GM19023 (cell line): ENCODE data around the gene CFH.
"Not testable (repeated sequence)": the region's sequence is repeated elsewhere in the genome, so short reads cannot be mapped to it uniquely, and the experiment has no call there.

Source experiments
- ATAC-seq: cut with Tn5 transposase; IDR thresholded peaks from one replicate; pipeline ENCODE4 v1.9.1; 2021; ENCODE audit warnings: mild to moderate bottlenecking, moderate library complexity; ENCODE audit not compliant: unreplicated experiment

The CFH gene

GRCh38 chr1:196661345-196661744 is 9.5 kb downstream of the CFH start:
- no peak for ATAC-seq

GRCh38 chr1:196667131-196667530 is 15.3 kb downstream of the CFH start:
- no peak for ATAC-seq

GRCh38 chr1:196669051-196669450 is 17.2 kb downstream of the CFH start:
- ATAC-seq: no peak

GRCh38 chr1:196669693-196670092 is 17.9 kb downstream of the CFH start:
- no peak for ATAC-seq

- no peak for ATAC-seq
These were observed 23.1 kb downstream of the CFH start for GRCh38 chr1:196674908-196675307.

GRCh38 chr1:196677781-196678509 is 26.1 kb downstream of the CFH start:
- no peak for ATAC-seq

- no peak for ATAC-seq
These were observed 26.7 kb downstream of the CFH start for GRCh38 chr1:196678510-196678884.

- ATAC-seq: no peak
These were observed 28.3 kb downstream of the CFH start for GRCh38 chr1:196680107-196680506.

- no peak for ATAC-seq
These were observed 32.6 kb downstream of the CFH start for GRCh38 chr1:196684476-196684875.

- no peak for ATAC-seq
These were observed 33.7 kb downstream of the CFH start for GRCh38 chr1:196685506-196685905.

GRCh38 chr1:196689001-196689400 is 37.2 kb downstream of the CFH start:
- no peak for ATAC-seq

GRCh38 chr1:196690582-196690981 is 38.7 kb downstream of the CFH start:
- ATAC-seq: no peak

- ATAC-seq: no peak
These were observed 47.1 kb downstream of the CFH start for GRCh38 chr1:196698993-196699392.

- ATAC-seq: no peak
These were observed 49.3 kb downstream of the CFH start for GRCh38 chr1:196701144-196701543.

- not testable (repeated sequence) for ATAC-seq
These were observed 58.0 kb downstream of the CFH start for GRCh38 chr1:196709892-196710291.

GRCh38 chr1:196717868-196718267 is 66.0 kb downstream of the CFH start:
- no peak for ATAC-seq

GRCh38 chr1:196723325-196724185 is 71.7 kb downstream of the CFH start:
- peak; percentile 98 for ATAC-seq

- no peak for ATAC-seq
These were observed 80.7 kb downstream of the CFH start for GRCh38 chr1:196732526-196732925.

- ATAC-seq: no peak
These were observed 81.5 kb downstream of the CFH start for GRCh38 chr1:196733091-196733970.

GRCh38 chr1:196734006-196734405 is 82.2 kb downstream of the CFH start:
- no peak for ATAC-seq

- no peak for ATAC-seq
These were observed 82.6 kb downstream of the CFH start for GRCh38 chr1:196734460-196734859.
